DND-41 (cell line): Measurements from ENCODE around the gene WDR7.

ENCODE experiments used
- ATAC-seq: fragments of 200-7000 bp; cut with Tn5 transposase; 3 replicates; pipeline ENCODE4 v1.9.1; 2021; ENCODE audit warnings: low read depth; ENCODE audit not compliant: insufficient read depth
- DNase-seq: peaks from one replicate; pipeline ENCODE4 v3.0.0-alpha.2; 2020
- H2AFZ ChIP-seq: 2 replicates; pipeline ENCODE4 v1.6.0; 2012; ENCODE audit warnings: low read depth, low read length
- H3K27ac ChIP-seq: 2 replicates; pipeline ENCODE4 v1.5.1; 2012; ENCODE audit warnings: low read length, inconsistent platforms
- H3K27me3 ChIP-seq: fragments of 200-600 bp; sonication (generic); 2 replicates; pipeline ENCODE4 v1.6.0; 2012; ENCODE audit warnings: low read length, mild to moderate bottlenecking, inconsistent platforms; ENCODE audit not compliant: insufficient read depth, poor library complexity
- H3K36me3 ChIP-seq: 2 replicates; pipeline ENCODE4 v1.5.1; 2012; ENCODE audit warnings: low read length, inconsistent platforms; ENCODE audit not compliant: insufficient read depth
- H3K4me1 ChIP-seq: 2 replicates; pipeline ENCODE4 v1.5.1; 2012; ENCODE audit warnings: mild to moderate bottlenecking, low read length; ENCODE audit not compliant: insufficient read depth
- H3K4me2 ChIP-seq: 2 replicates; pipeline ENCODE4 v1.6.0; 2012; ENCODE audit warnings: mild to moderate bottlenecking, moderate library complexity, low read length, inconsistent platforms; ENCODE audit not compliant: insufficient read depth
- H3K4me3 ChIP-seq, 2 experiments: fragments of 200-600 bp in 1 of 2; shearing (Covaris generic) in 1 of 2; 2 replicates each; pipeline ENCODE4 v1.5.1; 2012 to 2016; ENCODE audit warnings: inconsistent platforms in 2 of 2, low read length in 2 of 2, mild to moderate bottlenecking in 2 of 2, low read depth in 1 of 2, moderate library complexity in 1 of 2
- H3K79me2 ChIP-seq: 2 replicates; pipeline ENCODE4 v1.6.0; 2012; ENCODE audit warnings: low read length, inconsistent platforms; ENCODE audit not compliant: insufficient read depth
- H3K9ac ChIP-seq: 2 replicates; pipeline ENCODE4 v1.6.0; 2012; ENCODE audit warnings: low read depth, mild to moderate bottlenecking, inconsistent platforms, low read length, moderate library complexity
- H3K9me3 ChIP-seq: 2 replicates; pipeline ENCODE4 v1.5.1; 2012; ENCODE audit warnings: low read length, moderate library complexity, mild to moderate bottlenecking, inconsistent platforms; ENCODE audit not compliant: insufficient read depth, severe bottlenecking
- H4K20me1 ChIP-seq: 2 replicates; pipeline ENCODE4 v1.6.0; 2012; ENCODE audit warnings: low read length; ENCODE audit not compliant: insufficient read depth
- EZH2 ChIP-seq: IDR thresholded peaks from 3 replicates; pipeline ENCODE4 v1.6.1; 2012; ENCODE audit warnings: borderline replicate concordance, low read depth, mild to moderate bottlenecking, moderate library complexity, low read length, inconsistent platforms; ENCODE audit not compliant: severe bottlenecking
- TF ChIP-seq, protein P1 (sequence below): IDR thresholded peaks from 2 replicates; pipeline ENCODE4 v1.5.1; 2012; ENCODE audit warnings: borderline replicate concordance, low read length, moderate library complexity, mild to moderate bottlenecking; ENCODE audit not compliant: poor library complexity, severe bottlenecking; ENCODE audit errors: extremely low read depth

The WDR7 gene

GRCh38 chr18:56936457-56936856, 285.3 kb downstream of the WDR7 start:
- Histone ChIP-seq H3K4me2 (no peak overlapping the region), H3K9me3 (no peaks in the 10 kb centered on the region), H3K4me1 (no peaks in the 10 kb centered on the region), H3K27ac (no peak overlapping the region), H2AFZ (no peak overlapping the region), H3K36me3 (peaks cover 8% of the 10 kb centered on the region; the same call in 1 of the 2 replicates), H3K27me3 (no peaks in the 10 kb centered on the region), H3K4me3 (no peak overlapping the region), H4K20me1 (no peaks in the 10 kb centered on the region), H3K9ac (no peak overlapping the region), H3K79me2 (no peaks in the 10 kb centered on the region)
- ATAC-seq (no peak), DNase-seq (no peak)
- TF ChIP-seq, protein P1, sequence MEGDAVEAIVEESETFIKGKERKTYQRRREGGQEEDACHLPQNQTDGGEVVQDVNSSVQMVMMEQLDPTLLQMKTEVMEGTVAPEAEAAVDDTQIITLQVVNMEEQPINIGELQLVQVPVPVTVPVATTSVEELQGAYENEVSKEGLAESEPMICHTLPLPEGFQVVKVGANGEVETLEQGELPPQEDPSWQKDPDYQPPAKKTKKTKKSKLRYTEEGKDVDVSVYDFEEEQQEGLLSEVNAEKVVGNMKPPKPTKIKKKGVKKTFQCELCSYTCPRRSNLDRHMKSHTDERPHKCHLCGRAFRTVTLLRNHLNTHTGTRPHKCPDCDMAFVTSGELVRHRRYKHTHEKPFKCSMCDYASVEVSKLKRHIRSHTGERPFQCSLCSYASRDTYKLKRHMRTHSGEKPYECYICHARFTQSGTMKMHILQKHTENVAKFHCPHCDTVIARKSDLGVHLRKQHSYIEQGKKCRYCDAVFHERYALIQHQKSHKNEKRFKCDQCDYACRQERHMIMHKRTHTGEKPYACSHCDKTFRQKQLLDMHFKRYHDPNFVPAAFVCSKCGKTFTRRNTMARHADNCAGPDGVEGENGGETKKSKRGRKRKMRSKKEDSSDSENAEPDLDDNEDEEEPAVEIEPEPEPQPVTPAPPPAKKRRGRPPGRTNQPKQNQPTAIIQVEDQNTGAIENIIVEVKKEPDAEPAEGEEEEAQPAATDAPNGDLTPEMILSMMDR: no peak
- no peak for TF ChIP-seq EZH2

- TF ChIP-seq, protein P1: no peak
- TF ChIP-seq EZH2: no peak
- Histone ChIP-seq H3K4me2 (no peak overlapping the region), H3K27ac (no peak overlapping the region), H4K20me1 (no peaks in the 10 kb centered on the region), H3K36me3 (0 out of 2 replicates have a peak, but pooled peaks cover 3% of the 10 kb centered on the region), H3K79me2 (no peaks in the 10 kb centered on the region), H3K4me3 (no peak overlapping the region), H3K4me1 (no peaks in the 10 kb centered on the region), H3K9ac (no peak overlapping the region), H2AFZ (no peak overlapping the region), H3K27me3 (no peaks in the 10 kb centered on the region), H3K9me3 (no peaks in the 10 kb centered on the region)
- no peak for ATAC-seq
- no peak for DNase-seq
These were observed 286.8 kb downstream of the WDR7 start for GRCh38 chr18:56937874-56938430.

DNA sequence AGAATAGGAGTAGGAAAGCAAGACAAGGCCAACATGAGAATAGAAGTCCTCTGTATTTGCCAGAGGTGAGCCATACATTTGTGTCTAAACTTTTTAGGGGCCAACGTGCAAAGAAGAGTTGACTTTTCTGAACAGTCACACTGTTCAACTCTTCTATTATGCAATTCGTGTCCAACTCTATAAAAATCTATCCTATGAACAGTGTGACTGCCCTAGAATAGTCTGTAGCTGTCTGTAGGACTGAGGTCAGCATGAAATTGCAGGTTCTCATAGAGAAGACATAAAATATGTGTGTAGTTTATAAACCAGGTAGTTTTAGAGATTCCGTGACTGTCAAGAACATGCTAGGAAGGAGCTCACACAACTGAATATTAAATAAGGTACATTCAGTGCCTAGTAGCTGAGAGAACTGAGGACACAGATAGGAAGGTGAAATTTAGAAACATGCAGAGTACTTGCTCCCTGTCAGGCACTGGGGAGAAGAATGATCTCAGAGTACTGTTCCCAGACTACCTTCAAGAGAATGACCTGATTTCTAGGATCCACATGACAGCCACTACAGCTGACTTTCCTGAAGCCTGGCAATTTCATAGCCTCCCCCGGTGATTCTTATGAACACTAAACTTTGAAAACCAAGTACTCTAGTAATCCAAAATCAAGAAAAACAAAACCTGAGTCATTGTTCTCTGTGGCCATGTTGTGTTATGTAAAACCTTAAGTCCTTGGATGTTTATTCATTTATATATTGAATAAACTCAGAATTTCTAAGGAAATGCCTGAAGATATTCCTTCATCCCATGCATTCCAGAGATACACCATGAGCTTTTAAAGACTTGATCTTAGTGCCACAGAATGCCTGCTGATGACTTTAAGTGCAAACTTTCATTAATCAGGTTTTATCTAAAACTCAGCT, 294.3 kb downstream of the WDR7 start:
- Histone ChIP-seq H3K27ac (no peak overlapping the region), H3K9ac (no peak overlapping the region), H3K27me3 (no peaks in the 10 kb centered on the region), H3K79me2 (no peaks in the 10 kb centered on the region), H3K4me2 (no peak overlapping the region), H3K4me1 (no peaks in the 10 kb centered on the region), H3K36me3 (no peaks in the 10 kb centered on the region; the same call in 1 of the 2 replicates), H2AFZ (no peak overlapping the region), H3K9me3 (no peaks in the 10 kb centered on the region), H4K20me1 (no peaks in the 10 kb centered on the region), H3K4me3 (no peak overlapping the region)
- ATAC-seq (no peak), DNase-seq (no peak)
- no peak for TF ChIP-seq EZH2
- TF ChIP-seq, protein P1: no peak
